HEK293 (cell line): ENCODE results near the gene ZFHX3.

Experiments used
- CTCF ChIA-PET: fragments of 350-600 bp; formaldehyde crosslinking; extraction: SDS; loops from one replicate; lab custom pipeline; 2021; ENCODE audit warnings: antibody characterized with exemption; lab: Yijun Ruan, JAX
- POLR2A ChIA-PET: fragments of 300-600 bp; formaldehyde crosslinking; extraction: SDS; loops from one replicate; lab custom pipeline; 2020; ENCODE audit warnings: antibody characterized with exemption, inconsistent platforms; lab: Yijun Ruan, JAX
- H3K27ac ChIP-seq: fragments of 200-500 bp; sonication (Bioruptor generic); 2 replicates; pipeline ENCODE4 v1.5.1; 2014; ENCODE audit warnings: low read depth, low read length, control low read depth, inconsistent platforms; ENCODE audit errors: extremely low read depth
- H3K36me3 ChIP-seq, 2 experiments: fragments of 200-500 bp in 1 of 2; sonication (Bioruptor generic) in 1 of 2; 1 replicate in 1 of 2; 2 replicates in 1 of 2; pipeline ENCODE4 v1.5.1; 2014 to 2017; ENCODE audit warnings: inconsistent platforms in 2 of 2, low read length in 2 of 2; ENCODE audit not compliant: control insufficient read depth in 2 of 2, insufficient read depth in 1 of 2
- H3K4me1 ChIP-seq: fragments of 200-500 bp; sonication (Bioruptor generic); 2 replicates; pipeline ENCODE4 v1.5.1; 2014; ENCODE audit warnings: mild to moderate bottlenecking, low read length, inconsistent platforms; ENCODE audit not compliant: control insufficient read depth, insufficient read depth
- H3K4me3 ChIP-seq: 2 replicates; pipeline ENCODE4 v1.5.1; 2011; ENCODE audit warnings: low read depth, mild to moderate bottlenecking, control low read depth, low read length, moderate library complexity
- H3K9me3 ChIP-seq: fragments of 200-500 bp; sonication (Bioruptor generic); 2 replicates; pipeline ENCODE4 v1.5.1; 2014; ENCODE audit warnings: low read depth, low read length, inconsistent platforms; ENCODE audit not compliant: control insufficient read depth, insufficient read depth
- OSR2 ChIP-seq: fragments of 450-650 bp; formaldehyde crosslinking; IDR thresholded peaks from 2 replicates; pipeline ENCODE4 v1.5.1; 2016; ENCODE audit warnings: missing biosample characterization, missing genetic modification characterization
- PRDM6 ChIP-seq: fragments of 450-650 bp; formaldehyde crosslinking; IDR thresholded peaks from 2 replicates; pipeline ENCODE4 v1.5.1; 2017; ENCODE audit warnings: missing biosample characterization, missing genetic modification characterization
- TRIM28 ChIP-seq: IDR thresholded peaks from 2 replicates; pipeline ENCODE4 v1.6.1; 2011; ENCODE audit warnings: low read length, control low read depth, borderline replicate concordance
- YY2 ChIP-seq: fragments of 450-650 bp; formaldehyde crosslinking; IDR thresholded peaks from 2 replicates; pipeline ENCODE4 v1.5.1; 2016; ENCODE audit warnings: missing biosample characterization, missing genetic modification characterization
- ZBTB44 ChIP-seq: fragments of 450-650 bp; IDR thresholded peaks from 2 replicates; pipeline ENCODE4 v1.5.1; 2018; ENCODE audit warnings: missing biosample characterization, mild to moderate bottlenecking, missing genetic modification characterization
- ZBTB7A ChIP-seq: fragments of 450-650 bp; formaldehyde crosslinking; IDR thresholded peaks from 2 replicates; pipeline ENCODE4 v1.5.1; 2016; ENCODE audit warnings: low read depth, missing biosample characterization, missing genetic modification characterization
- ZNF292 ChIP-seq: fragments of 450-650 bp; formaldehyde crosslinking; IDR thresholded peaks from 2 replicates; pipeline ENCODE4 v1.5.1; 2016; ENCODE audit warnings: low read depth, missing biosample characterization, missing genetic modification characterization, borderline replicate concordance
- ZNF324 ChIP-seq: fragments of 450-650 bp; formaldehyde crosslinking; IDR thresholded peaks from 2 replicates; pipeline ENCODE4 v1.5.1; 2016; ENCODE audit warnings: missing biosample characterization, missing genetic modification characterization
- ZNF335 ChIP-seq: fragments of 450-650 bp; formaldehyde crosslinking; conservative IDR thresholded peaks from 2 replicates; pipeline ENCODE4 v1.5.1; 2016; ENCODE audit warnings: missing biosample characterization, missing genetic modification characterization
- ZNF366 ChIP-seq: fragments of 450-650 bp; formaldehyde crosslinking; conservative IDR thresholded peaks from 2 replicates; pipeline ENCODE4 v1.5.1; 2016; ENCODE audit warnings: missing biosample characterization, missing genetic modification characterization
- ZNF501 ChIP-seq: fragments of 450-650 bp; formaldehyde crosslinking; IDR thresholded peaks from 2 replicates; pipeline ENCODE4 v1.5.1; 2016; ENCODE audit warnings: missing biosample characterization, missing genetic modification characterization
- ZNF514 ChIP-seq: fragments of 450-650 bp; formaldehyde crosslinking; IDR thresholded peaks from 2 replicates; pipeline ENCODE4 v1.5.1; 2016; ENCODE audit warnings: missing biosample characterization, missing genetic modification characterization
- ZNF518A ChIP-seq: fragments of 450-650 bp; formaldehyde crosslinking; conservative IDR thresholded peaks from 2 replicates; pipeline ENCODE4 v1.5.1; 2016; ENCODE audit warnings: low read depth, missing biosample characterization, missing genetic modification characterization
- ZNF558 ChIP-seq: fragments of 450-650 bp; formaldehyde crosslinking; IDR thresholded peaks from 2 replicates; pipeline ENCODE4 v1.5.1; 2016; ENCODE audit warnings: missing biosample characterization, missing genetic modification characterization
- ZNF571 ChIP-seq: fragments of 450-650 bp; formaldehyde crosslinking; IDR thresholded peaks from 2 replicates; pipeline ENCODE4 v1.5.0; 2017; ENCODE audit warnings: missing biosample characterization, missing genetic modification characterization
- ZNF585B ChIP-seq: fragments of 450-650 bp; formaldehyde crosslinking; IDR thresholded peaks from 2 replicates; pipeline ENCODE4 v1.5.1; 2016; ENCODE audit warnings: missing biosample characterization, missing genetic modification characterization
- ZNF664 ChIP-seq: fragments of 450-650 bp; formaldehyde crosslinking; IDR thresholded peaks from 2 replicates; pipeline ENCODE4 v1.5.1; 2016; ENCODE audit warnings: missing biosample characterization, missing genetic modification characterization
- ZNF747 ChIP-seq: fragments of 450-650 bp; formaldehyde crosslinking; IDR thresholded peaks from 2 replicates; pipeline ENCODE4 v1.5.1; 2016; ENCODE audit warnings: missing biosample characterization, missing genetic modification characterization
- ZNF837 ChIP-seq: fragments of 450-650 bp; formaldehyde crosslinking; IDR thresholded peaks from 2 replicates; pipeline ENCODE4 v1.5.1; 2016; ENCODE audit warnings: missing biosample characterization, missing genetic modification characterization

Gene ZFHX3

GRCh38 chr16:73095885-73096421 lies 48.0 kb upstream of the ZFHX3 start (continued):
- TF ChIP-seq ZNF518A = peak; percentile 46
- peak; percentile 54; the same call in 1 of the 2 replicates for TF ChIP-seq ZNF324

- ChIA-PET CTCF (interaction anchor here (0.6 to 1.2 kb wide), 8 partner anchors 28 to 724 kb away, joined by 3 to 6 read pairs (median 4); no protein-coding TSS in a partner anchor), POLR2A (interaction anchor here (0.9 to 1.6 kb wide), 3 partner anchors 15 to 40 kb away, joined by 3 to 4 read pairs (median 3); no protein-coding TSS in a partner anchor)
- Histone ChIP-seq H3K4me3 (no peak overlapping the region), H3K36me3 (no peaks in the 10 kb centered on the region), H3K9me3 (no peaks in the 10 kb centered on the region), H3K27ac (peak overlapping the region; percentile 86), H3K4me1 (peaks cover 31% of the 10 kb centered on the region)
- TF ChIP-seq ZNF366 (tag by site-specific recombination) (peak; percentile 66), OSR2 (tag by site-specific recombination) (peak; percentile 61), PRDM6 (peak; percentile 60), ZNF501 (tag by site-specific recombination) (0 out of 2 replicates have a peak, but pooled peaks have one; percentile 7), ZBTB44 (tag by site-specific recombination) (no peak), ZNF335 (no peak), YY2 (0 out of 2 replicates have a peak, but pooled peaks have one; percentile 28), ZNF558 (0 out of 2 replicates have a peak, but pooled peaks have one; percentile 15)
These were observed 47.4 kb upstream of the ZFHX3 start for GRCh38 chr16:73095142-73095820.

GRCh38 chr16:73094371-73094770 lies 46.4 kb upstream of the ZFHX3 start:
- Histone ChIP-seq H3K27ac (peak overlapping the region; percentile 65; the same call in 1 of the 2 replicates), H3K4me3 (no peak overlapping the region), H3K9me3 (no peaks in the 10 kb centered on the region), H3K4me1 (peaks cover 31% of the 10 kb centered on the region), H3K36me3 (no peaks in the 10 kb centered on the region)
- POLR2A ChIA-PET = interaction anchor here (1.1 to 1.2 kb wide), 2 partner anchors 32 to 39 kb away, joined by 4 to 5 read pairs; no protein-coding TSS in a partner anchor
- CTCF ChIA-PET = interaction anchor here (0.6 to 1.2 kb wide), 4 partner anchors 39 to 585 kb away, joined by 3 to 4 read pairs (median 4); no protein-coding TSS in a partner anchor
- TF ChIP-seq ZNF335 = peak; percentile 86
- TF ChIP-seq ZNF514 (tag by site-specific recombination) = no peak
- TF ChIP-seq ZBTB7A = no peak
- TF ChIP-seq ZNF518A = no peak
- no peak for TF ChIP-seq ZNF585B
- TF ChIP-seq ZNF292 (tag by site-specific recombination) = no peak
- no peak for TF ChIP-seq ZNF571 (tag by site-specific recombination)
- TF ChIP-seq ZNF664 (tag by site-specific recombination) = no peak
- no peak for TF ChIP-seq ZNF837
- TF ChIP-seq ZNF747 = no peak
- no peak for TF ChIP-seq TRIM28
